IPS-20b (cell line): ENCODE measurements around the gene SLC9A6.
"Not testable (repeated sequence)": the region's sequence is repeated elsewhere in the genome, so short reads cannot be mapped to it uniquely, and the experiment has no call there.

ENCODE experiments used
- H3K27ac ChIP-seq: one replicate; pipeline ENCODE4 v1.5.1; 2013; ENCODE audit warnings: low read length
- H3K27me3 ChIP-seq: 2 replicates; pipeline ENCODE4 v1.6.1; 2013; ENCODE audit warnings: mild to moderate bottlenecking, low read length, inconsistent platforms; ENCODE audit not compliant: insufficient read depth
- H3K36me3 ChIP-seq: 2 replicates; pipeline ENCODE4 v1.6.1; 2013; ENCODE audit warnings: low read depth, mild to moderate bottlenecking, inconsistent platforms, low read length, moderate library complexity; ENCODE audit not compliant: insufficient read depth
- H3K4me1 ChIP-seq: 2 replicates; pipeline ENCODE4 v1.6.1; 2013; ENCODE audit warnings: mild to moderate bottlenecking, control low read depth, inconsistent platforms, low read length, moderate library complexity; ENCODE audit not compliant: insufficient read depth
- H3K4me3 ChIP-seq: 2 replicates; pipeline ENCODE4 v1.5.1; 2013; ENCODE audit warnings: mild to moderate bottlenecking, low read length, inconsistent platforms
- H3K9ac ChIP-seq: 2 replicates; pipeline ENCODE4 v1.6.1; 2013; ENCODE audit warnings: low read depth, mild to moderate bottlenecking, inconsistent platforms, low read length, moderate library complexity
- H3K9me3 ChIP-seq: 2 replicates; pipeline ENCODE4 v1.6.1; 2013; ENCODE audit warnings: mild to moderate bottlenecking, low read depth, low read length, inconsistent platforms; ENCODE audit not compliant: insufficient read depth

Gene SLC9A6

GRCh38 chrX:136047969-136048368 is 62.7 kb downstream of the SLC9A6 start:
- H3K27ac ChIP-seq = no peak overlapping the region

GRCh38 chrX:136048446-136048845 is 63.2 kb downstream of the SLC9A6 start:
- H3K36me3 ChIP-seq = peaks cover 9% of the 10 kb centered on the region; the same call in 1 of the 2 replicates
- H3K27ac ChIP-seq = no peak overlapping the region
- H3K4me3 ChIP-seq = no peak overlapping the region
- no peak overlapping the region for H3K9ac ChIP-seq
- H3K27me3 ChIP-seq = no peaks in the 10 kb centered on the region
- no peaks in the 10 kb centered on the region for H3K9me3 ChIP-seq
- peaks cover 4% of the 10 kb centered on the region; the same call in 1 of the 2 replicates for H3K4me1 ChIP-seq

More at GRCh38 chrX:136047969-136048368, 62.7 kb downstream of the SLC9A6 start:
- no peak overlapping the region for H3K9ac ChIP-seq
- H3K4me3 ChIP-seq = no peak overlapping the region
- H3K27me3 ChIP-seq = no peaks in the 10 kb centered on the region
- H3K4me1 ChIP-seq = peaks cover 4% of the 10 kb centered on the region; the same call in 1 of the 2 replicates
- no peaks in the 10 kb centered on the region for H3K9me3 ChIP-seq
- H3K36me3 ChIP-seq = peaks cover 9% of the 10 kb centered on the region; the same call in 1 of the 2 replicates

GRCh38 chrX:136049608-136050007 is 64.4 kb downstream of the SLC9A6 start:
- peaks cover 4% of the 10 kb centered on the region; the same call in 1 of the 2 replicates for H3K4me1 ChIP-seq
- peaks cover 3% of the 10 kb centered on the region; the same call in 1 of the 2 replicates for H3K36me3 ChIP-seq
- H3K9ac ChIP-seq = no peak overlapping the region
- H3K9me3 ChIP-seq = no peaks in the 10 kb centered on the region
- no peak overlapping the region for H3K27ac ChIP-seq
- no peaks in the 10 kb centered on the region for H3K27me3 ChIP-seq
- H3K4me3 ChIP-seq = no peak overlapping the region

GRCh38 chrX:136050875-136051274 is 65.6 kb downstream of the SLC9A6 start:
- H3K36me3 ChIP-seq, H3K9me3 ChIP-seq: not testable (repeated sequence)

GRCh38 chrX:136051611-136052010 is 66.4 kb downstream of the SLC9A6 start:
- Histone ChIP-seq H3K36me3 (no peaks in the 10 kb centered on the region), H3K9me3 (no peaks in the 10 kb centered on the region), H3K4me1 (no peaks in the 10 kb centered on the region), H3K27me3 (no peaks in the 10 kb centered on the region), H3K9ac (no peak overlapping the region), H3K27ac (no peak overlapping the region), H3K4me3 (no peak overlapping the region)

More at GRCh38 chrX:136050875-136051274, 65.6 kb downstream of the SLC9A6 start:
- not testable (repeated sequence) for H3K4me3 ChIP-seq, H3K27ac ChIP-seq, H3K9ac ChIP-seq, H3K27me3 ChIP-seq, H3K4me1 ChIP-seq

- H3K27ac ChIP-seq = no peak overlapping the region
- no peak overlapping the region for H3K9ac ChIP-seq
- H3K4me1 ChIP-seq = no peaks in the 10 kb centered on the region
- no peak overlapping the region for H3K4me3 ChIP-seq
- no peaks in the 10 kb centered on the region for H3K9me3 ChIP-seq
- no peaks in the 10 kb centered on the region for H3K27me3 ChIP-seq
- no peaks in the 10 kb centered on the region for H3K36me3 ChIP-seq
Observed at GRCh38 chrX:136055651-136056221, 70.5 kb downstream of the SLC9A6 start.

GRCh38 chrX:136057567-136057966 is 72.3 kb downstream of the SLC9A6 start:
- Histone ChIP-seq H3K4me3 (no peak overlapping the region), H3K9me3 (no peaks in the 10 kb centered on the region), H3K36me3 (no peaks in the 10 kb centered on the region), H3K4me1 (no peaks in the 10 kb centered on the region), H3K27ac (no peak overlapping the region), H3K9ac (no peak overlapping the region), H3K27me3 (no peaks in the 10 kb centered on the region)

- no peaks in the 10 kb centered on the region for H3K9me3 ChIP-seq
- no peak overlapping the region for H3K9ac ChIP-seq
- no peaks in the 10 kb centered on the region for H3K4me1 ChIP-seq
- H3K27ac ChIP-seq = no peak overlapping the region
- no peaks in the 10 kb centered on the region for H3K27me3 ChIP-seq
- no peak overlapping the region for H3K4me3 ChIP-seq
- H3K36me3 ChIP-seq = no peaks in the 10 kb centered on the region
Observed at GRCh38 chrX:136059350-136059749, 74.1 kb downstream of the SLC9A6 start.

- Histone ChIP-seq H3K4me3 (no peak overlapping the region), H3K27ac (no peak overlapping the region), H3K36me3 (no peaks in the 10 kb centered on the region), H3K4me1 (no peaks in the 10 kb centered on the region), H3K27me3 (no peaks in the 10 kb centered on the region), H3K9ac (no peak overlapping the region), H3K9me3 (no peaks in the 10 kb centered on the region)
Observed at GRCh38 chrX:136061286-136061685, 76.1 kb downstream of the SLC9A6 start.

- Histone ChIP-seq H3K9me3 (no peaks in the 10 kb centered on the region), H3K27me3 (no peaks in the 10 kb centered on the region)
Observed at GRCh38 chrX:136061696-136062095, 76.5 kb downstream of the SLC9A6 start.

GRCh38 chrX:136063340-136064079 is 78.3 kb downstream of the SLC9A6 start:
- Histone ChIP-seq H3K9me3 (no peaks in the 10 kb centered on the region), H3K36me3 (no peaks in the 10 kb centered on the region), H3K27me3 (no peaks in the 10 kb centered on the region), H3K9ac (no peak overlapping the region), H3K27ac (no peak overlapping the region), H3K4me3 (no peak overlapping the region), H3K4me1 (no peaks in the 10 kb centered on the region)

More at GRCh38 chrX:136061696-136062095, 76.5 kb downstream of the SLC9A6 start:
- Histone ChIP-seq H3K27ac (no peak overlapping the region), H3K36me3 (no peaks in the 10 kb centered on the region), H3K4me1 (no peaks in the 10 kb centered on the region), H3K4me3 (no peak overlapping the region), H3K9ac (no peak overlapping the region)

- Histone ChIP-seq H3K36me3 (no peaks in the 10 kb centered on the region), H3K4me1 (no peaks in the 10 kb centered on the region), H3K9ac (no peak overlapping the region), H3K27me3 (no peaks in the 10 kb centered on the region), H3K9me3 (no peaks in the 10 kb centered on the region), H3K27ac (no peak overlapping the region), H3K4me3 (no peak overlapping the region)
Observed at GRCh38 chrX:136064661-136065043, 79.4 kb downstream of the SLC9A6 start.
